ENCODE results near the gene ZNF584.
A peak's percentile ranks its signal among the peaks of the same experiment; 100 is the strongest.
"Not testable (repeated sequence)": the region's sequence is repeated elsewhere in the genome, so short reads cannot be mapped to it uniquely, and the experiment has no call there.

ZNF584 gene

GRCh38 chr19:58408152-58409009 is at the start of gene ZNF584:
Gene ZNF584, plus strand, starts transcription at chr19:58408649. Its CDS starts 499 bp downstream, at chr19:58409148.
- DNase-seq (ENCODE audit: low read depth, low spot score) = peak; percentile 96

- no peak for DNase-seq (ENCODE audit: low read depth, low spot score)
Observed at GRCh38 chr19:58361900-58362271, 46.6 kb upstream of the ZNF584 start.

DNA sequence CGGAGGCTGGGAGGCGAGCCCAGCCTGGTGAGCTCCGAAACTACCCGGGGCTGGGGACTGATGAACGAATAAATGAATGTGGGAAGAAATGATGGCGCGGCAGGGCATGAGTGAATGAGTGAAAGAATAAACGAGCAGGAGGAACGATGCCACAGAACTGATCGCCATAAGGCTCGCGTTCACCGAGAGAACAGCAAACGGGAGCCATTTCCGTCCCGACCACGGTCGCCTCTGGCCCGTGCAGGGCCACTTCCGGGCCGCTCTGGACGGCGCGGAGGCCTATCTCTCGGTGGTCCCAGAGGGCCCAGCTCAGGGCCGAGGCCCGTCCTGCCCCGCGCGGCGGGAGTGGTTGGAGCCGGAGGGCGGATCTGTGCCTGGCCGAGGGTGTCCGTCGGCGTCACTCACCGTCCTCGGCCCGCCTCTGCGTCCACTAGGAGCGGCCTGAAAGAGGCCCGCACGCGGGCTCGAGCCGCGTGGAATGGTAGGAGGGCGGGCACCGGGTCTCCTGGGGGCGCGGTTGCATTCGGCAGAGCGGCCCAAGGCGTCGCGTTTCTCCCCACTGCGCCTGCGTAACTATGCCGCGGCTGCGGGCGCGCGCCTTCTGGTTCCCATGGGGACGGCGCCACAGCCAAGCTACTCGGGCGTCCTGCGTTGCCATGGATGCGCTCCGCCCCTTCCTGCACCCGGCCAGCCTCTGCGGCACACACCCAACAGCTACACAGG is 46.0 kb upstream of the ZNF584 start, which contains the start of gene ZNF497:
TSS of gene ZNF497 (minus strand) at position 480 of the 723 bp plus-strand sequence. CDS start 5,116 bp downstream, outside the sequence.
- DNase-seq (ENCODE audit: low read depth, low spot score) = peak; percentile 100

- no peak for DNase-seq (ENCODE audit: low read depth, low spot score)
Observed at GRCh38 chr19:58364146-58364545, 44.3 kb upstream of the ZNF584 start.

DNA sequence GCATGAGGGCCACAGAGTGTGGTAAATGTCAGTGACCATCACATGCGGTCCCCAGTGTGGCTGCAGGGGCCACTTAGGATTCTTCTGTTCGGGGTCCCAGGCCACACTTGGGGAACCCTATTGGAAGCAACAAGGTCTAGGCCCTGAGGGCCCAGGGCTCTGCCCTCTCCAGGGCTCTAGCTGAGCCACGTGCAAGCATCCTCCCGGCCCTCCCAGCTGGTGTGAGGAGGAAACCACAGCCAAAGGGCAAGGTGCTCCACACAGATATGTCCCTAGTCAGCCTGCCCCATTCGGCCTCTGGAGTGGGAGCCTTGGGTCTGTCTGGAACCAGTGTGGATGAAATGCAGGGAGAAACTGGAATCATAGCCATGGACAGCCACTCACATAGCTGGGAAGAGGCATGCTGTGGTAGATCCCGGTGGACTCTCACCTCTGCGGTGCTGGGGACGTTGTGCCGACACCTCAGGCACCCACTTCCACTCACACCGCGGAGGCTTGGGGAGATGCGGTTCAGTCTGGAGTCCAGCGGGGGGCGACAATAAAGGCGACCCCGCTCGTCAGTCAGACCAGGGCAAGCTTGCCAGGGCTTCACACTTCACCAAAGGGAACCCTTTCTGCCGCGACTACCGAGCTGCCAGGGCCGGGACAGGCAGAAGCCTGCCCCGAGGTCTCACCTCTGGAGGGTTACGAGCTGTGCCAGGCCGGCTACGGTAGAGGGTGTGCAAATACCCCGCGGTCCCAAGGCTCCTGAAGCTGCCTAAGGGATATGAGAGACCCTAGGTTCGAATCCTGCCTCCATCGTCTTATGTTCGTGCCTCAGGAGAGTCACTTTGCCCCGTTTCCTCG is 41.6 kb upstream of the ZNF584 start:
- no peak for DNase-seq (ENCODE audit: low read depth, low spot score)

DNA sequence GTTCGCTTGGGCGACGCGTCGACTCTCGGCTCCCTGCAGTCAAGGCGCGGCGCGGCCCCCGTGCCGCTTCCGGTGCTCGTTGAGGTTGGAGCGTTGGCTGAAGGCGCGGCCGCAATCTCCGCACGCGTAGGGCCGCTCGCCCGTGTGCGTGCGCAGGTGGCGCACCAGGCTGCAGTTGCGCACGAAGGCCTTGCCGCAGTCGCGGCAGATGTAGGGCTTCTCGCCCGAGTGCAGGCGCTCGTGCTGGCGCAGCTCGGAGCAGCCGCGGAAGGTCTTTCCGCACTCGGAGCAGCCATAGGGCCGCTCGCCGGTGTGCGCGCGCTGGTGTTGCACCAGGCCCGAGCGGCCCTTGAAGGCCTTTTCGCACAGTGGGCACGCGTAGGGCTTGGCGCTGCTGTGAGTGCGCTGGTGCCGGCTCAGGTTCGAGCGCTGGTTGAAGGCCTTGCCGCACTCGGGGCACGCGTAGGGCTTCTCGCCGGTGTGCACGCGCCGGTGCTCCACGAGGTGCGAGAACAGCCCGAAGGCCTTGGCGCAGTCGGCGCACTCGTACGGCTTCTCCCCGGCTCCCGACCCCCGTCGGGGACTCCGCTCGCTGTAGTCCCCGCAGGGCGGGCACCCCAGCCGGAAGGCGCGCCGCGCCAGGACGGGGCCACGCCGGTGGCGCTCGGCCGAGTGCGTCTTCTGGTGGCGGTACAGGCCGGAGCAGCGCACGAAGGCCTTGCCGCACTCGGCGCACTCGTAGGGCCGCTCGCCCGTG is 40.6 kb upstream of the ZNF584 start:
- no peak for DNase-seq (ENCODE audit: low read depth, low spot score)

DNA sequence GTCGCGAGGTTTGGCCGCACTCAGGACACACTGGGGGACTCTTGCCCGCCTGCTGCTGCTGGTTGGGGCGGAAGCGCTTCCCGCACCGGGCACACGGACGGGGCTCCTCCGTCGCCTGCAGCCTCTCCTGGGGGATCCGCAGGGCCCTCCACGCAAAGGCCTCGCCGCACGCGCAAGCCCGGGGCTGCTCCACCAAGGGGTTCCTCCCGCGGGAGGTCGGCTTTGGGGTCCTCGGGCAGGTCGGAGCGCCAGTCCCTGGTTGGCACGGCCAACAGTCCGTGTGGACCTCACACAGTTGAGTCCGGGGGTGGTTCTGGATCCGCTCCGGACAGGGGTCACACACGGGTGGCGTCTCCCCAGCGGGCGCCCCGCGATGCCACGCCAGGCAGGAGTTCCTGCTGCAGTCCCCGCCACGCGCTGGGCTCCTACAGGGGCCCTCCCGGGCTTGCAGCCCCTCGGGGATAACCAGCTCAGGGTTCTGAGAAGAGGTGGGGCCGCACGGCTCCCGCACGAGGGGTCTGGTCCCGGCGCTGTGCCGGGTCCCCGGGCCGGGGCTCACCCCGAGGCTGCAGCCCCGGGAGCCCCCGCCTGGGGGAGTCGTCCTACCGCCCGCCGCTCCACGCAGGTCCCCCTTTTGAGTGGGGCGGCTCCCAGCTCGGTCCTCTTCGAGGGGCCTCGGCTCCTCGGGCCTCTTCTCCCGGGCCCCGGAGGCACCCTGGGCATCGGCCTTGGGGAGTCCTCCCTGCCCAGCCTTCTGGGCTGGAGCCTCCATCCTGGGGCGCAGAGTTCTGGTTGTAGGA is 39.7 kb upstream of the ZNF584 start:
- no peak for DNase-seq (ENCODE audit: low read depth, low spot score)

- peak; percentile 53 for DNase-seq (ENCODE audit: low read depth, low spot score)
Observed at GRCh38 chr19:58372311-58373133, 35.9 kb upstream of the ZNF584 start.

- DNase-seq (ENCODE audit: low read depth, low spot score) = no peak
Observed at GRCh38 chr19:58374200-58374599, 34.2 kb upstream of the ZNF584 start.

DNA sequence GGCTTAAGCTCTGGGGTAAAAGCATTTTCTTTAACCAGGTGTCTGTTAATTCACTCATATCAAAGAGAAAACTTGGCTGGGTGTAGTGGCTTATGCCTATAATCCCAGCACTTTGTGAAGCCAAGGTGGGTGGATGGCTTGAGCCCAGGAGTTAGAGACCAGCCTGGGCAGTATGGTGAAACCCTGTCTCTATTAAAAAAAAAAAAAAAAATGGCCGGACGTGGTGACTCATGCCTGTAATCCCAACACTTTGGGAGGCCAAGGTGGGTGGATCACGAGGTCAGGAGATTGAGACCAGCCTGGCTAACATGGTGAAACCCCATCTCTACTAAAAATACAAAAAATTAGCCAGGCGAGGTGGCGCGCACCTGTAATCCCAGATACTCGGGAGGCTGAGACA is 31.7 kb upstream of the ZNF584 start:
- DNase-seq (ENCODE audit: low read depth, low spot score) = not testable (repeated sequence)

DNA sequence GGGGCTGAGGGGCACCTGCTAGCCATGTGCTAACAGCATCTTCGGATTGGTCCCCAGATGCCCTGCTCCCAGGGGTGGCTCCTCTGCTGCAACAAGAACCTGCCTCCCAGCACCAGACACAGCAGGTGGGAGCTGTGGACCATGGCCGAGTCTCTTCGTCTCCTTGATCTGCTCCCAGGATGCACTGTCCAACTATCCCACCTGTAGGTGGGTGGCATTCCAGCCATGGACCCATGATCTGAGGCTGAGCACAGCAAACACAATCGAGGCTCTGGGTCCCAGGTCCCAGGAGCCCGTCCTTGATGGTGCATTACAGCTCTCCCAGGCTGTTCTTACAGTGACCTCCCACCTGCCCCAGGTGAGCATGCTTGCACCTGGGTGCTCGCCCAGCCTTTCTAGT is 29.2 kb upstream of the ZNF584 start:
- DNase-seq (ENCODE audit: low read depth, low spot score) = no peak

DNA sequence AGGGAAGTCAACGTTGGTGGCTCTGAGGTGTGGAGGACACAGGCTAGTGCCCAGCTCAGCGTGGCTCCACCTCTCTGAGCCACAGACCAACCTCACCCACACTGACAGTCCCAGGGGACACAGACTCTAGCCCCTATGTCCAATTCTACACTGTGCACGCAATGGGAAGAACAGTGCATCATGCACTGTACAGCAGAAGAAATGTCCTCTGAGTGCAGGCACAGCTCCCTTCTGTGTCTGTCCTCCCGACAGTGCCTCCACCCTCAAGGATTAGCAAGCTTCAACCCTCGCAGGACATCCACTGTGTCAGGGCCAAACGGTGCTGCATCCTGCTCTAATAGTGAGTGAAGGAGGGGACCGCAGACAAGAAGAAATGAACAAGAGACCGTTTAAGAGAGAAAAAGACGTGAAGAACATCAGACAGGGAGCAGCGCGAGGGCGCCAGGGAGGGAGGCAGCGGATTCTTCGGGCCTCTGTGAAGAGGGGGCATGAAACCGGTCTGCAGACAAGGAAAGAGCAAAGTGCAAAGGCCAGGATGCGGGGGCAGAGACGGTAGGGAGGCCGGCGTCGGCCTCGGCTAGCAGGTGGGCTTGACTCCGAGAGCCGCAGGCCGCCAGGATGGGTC is 28.3 kb upstream of the ZNF584 start:
- no peak for DNase-seq (ENCODE audit: low read depth, low spot score)

DNA sequence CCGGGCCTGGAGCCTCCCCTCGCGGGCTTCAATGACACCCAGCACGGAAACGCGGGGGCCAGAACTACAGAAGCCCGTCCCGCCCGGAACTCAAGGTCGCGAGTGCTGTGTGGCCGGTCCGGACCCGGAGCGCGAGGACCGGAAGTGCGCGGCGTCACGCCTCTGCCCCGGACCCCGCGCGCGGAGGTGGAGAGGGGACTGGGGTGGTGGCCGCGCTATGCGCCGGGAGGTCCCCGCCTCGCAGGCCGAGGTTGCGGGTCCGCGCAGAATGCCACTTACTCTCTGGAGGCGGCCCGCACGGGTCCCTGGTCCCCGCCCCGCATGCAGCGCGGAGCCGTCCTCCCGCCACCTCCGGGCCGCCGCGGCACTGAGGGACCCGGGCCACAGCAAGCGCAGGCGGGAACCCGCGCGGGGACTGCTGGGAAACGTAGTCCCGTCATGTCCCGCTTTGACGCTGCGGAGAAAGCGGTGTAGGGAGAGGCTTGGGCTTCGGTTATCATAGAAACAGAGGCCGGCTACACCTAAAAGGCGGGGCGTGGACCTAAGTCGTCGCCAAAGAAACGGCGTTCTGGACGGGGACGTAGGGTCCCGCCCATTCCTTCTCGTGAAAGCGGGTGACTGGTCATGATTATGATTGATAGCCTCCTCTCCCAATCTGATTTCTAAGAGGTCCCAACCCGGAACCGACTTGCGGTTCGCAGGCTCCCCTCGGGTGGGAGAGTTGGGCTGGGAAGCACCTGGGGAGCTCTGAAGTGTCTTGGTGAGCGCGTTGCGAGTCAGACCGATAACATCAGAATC is 27.6 kb upstream of the ZNF584 start, which contains the start of gene ZNF837:
TSS of gene ZNF837 (minus strand) at position 369 of the 798 bp plus-strand sequence. CDS start 11,698 bp downstream, outside the sequence.
- DNase-seq (ENCODE audit: low read depth, low spot score) = peak; percentile 100

- DNase-seq (ENCODE audit: low read depth, low spot score) = no peak
Observed at GRCh38 chr19:58381460-58382212, 26.8 kb upstream of the ZNF584 start.

DNA sequence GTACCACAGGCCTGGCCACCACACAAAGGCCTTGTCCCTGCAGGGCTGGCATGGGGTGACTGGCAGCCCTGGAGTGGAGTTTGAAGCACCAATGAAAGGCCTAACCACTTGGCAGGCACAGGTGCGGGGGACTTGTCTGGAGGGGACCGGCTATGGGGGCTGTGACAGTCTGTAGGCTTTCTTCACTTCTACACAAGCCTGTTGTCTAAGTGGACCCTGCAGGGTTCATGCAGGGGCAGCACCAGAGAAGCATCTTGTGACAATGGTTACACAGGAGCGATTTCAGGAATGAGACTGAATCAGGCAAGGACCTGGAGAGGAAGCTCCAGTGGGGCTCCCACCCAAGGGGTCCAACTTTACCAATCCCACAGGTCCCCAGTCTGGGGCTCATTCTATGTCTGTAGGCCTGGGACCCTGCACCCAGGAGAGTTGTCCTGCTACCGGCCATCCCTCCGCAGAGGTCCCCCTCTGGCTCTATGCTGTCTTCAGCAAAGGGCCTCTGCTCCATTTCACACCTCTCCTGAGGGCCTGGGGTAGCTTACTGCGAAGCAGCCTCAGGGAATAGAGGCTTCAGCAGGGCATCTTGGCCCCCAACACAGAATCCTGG is 25.3 kb upstream of the ZNF584 start:
- DNase-seq (ENCODE audit: low read depth, low spot score) = no peak

- DNase-seq (ENCODE audit: low read depth, low spot score) = no peak
Observed at GRCh38 chr19:58385313-58385890, 23.0 kb upstream of the ZNF584 start.

All from ELF-1 (cell line).